Stimulated activated naive CD8-positive, alpha-beta T cell treated with anti-CD3 and anti-CD28 coated beads, Interleukin-15, Interleukin-2, amounts not matched to agents 100 ng/mL and 50 ng/mL, for 24 hours (primary cell): ENCODE results near the gene XKR3.
"Not testable (repeated sequence)": the region's sequence is repeated elsewhere in the genome, so short reads cannot be mapped to it uniquely, and the experiment has no call there.

Source experiments
- H3K27ac Mint-ChIP-seq: one replicate; pipeline ENCODE4 v1.8.0; 2021; ENCODE audit warnings: mild to moderate bottlenecking, mixed read lengths
- H3K27me3 Mint-ChIP-seq: one replicate; pipeline ENCODE4 v1.8.0; 2021; ENCODE audit warnings: mixed read lengths
- H3K36me3 Mint-ChIP-seq: one replicate; pipeline ENCODE4 v1.8.0; 2021; ENCODE audit warnings: low read depth, mixed read lengths
- H3K4me1 Mint-ChIP-seq: one replicate; pipeline ENCODE4 v1.8.0; 2021; ENCODE audit warnings: low read depth, mixed read lengths
- H3K4me3 Mint-ChIP-seq: one replicate; pipeline ENCODE4 v1.8.0; 2021; ENCODE audit warnings: mild to moderate bottlenecking, mixed read lengths
- H3K9me3 Mint-ChIP-seq: one replicate; pipeline ENCODE4 v1.8.0; 2021; ENCODE audit warnings: mixed read lengths

The XKR3 gene

DNA sequence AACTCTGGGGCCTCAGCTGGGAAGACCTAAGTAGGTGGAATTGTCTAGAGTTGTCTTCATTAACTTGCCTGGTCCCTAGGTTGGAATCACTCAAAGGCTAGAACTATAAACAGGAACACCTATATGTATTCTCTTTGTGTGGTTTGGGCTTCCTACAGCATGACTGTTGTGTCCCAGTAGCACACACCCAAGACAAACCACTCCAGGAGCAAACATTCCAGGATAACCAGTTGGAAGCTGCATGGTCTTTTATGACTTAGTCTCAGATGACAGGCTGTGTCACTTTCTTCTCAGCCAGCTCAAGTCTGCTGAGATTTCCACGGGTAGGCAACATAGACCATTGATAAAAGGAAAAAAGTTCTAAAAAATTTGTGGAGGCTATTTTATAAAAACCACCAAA, 90.9 kb downstream of the XKR3 start:
- not testable (repeated sequence) for H3K4me1 Mint-ChIP-seq, H3K36me3 Mint-ChIP-seq, H3K4me3 Mint-ChIP-seq, H3K27me3 Mint-ChIP-seq, H3K9me3 Mint-ChIP-seq, H3K27ac Mint-ChIP-seq
